Karpas-422 (cell line): Measurements from ENCODE around the gene EGFLAM. TPM values are rescaled to one million over a fixed set of nuclear protein-coding genes. Genes with fewer than 3 reads are reported as not detected.

Experiments
- DNase-seq: peaks from one replicate; pipeline ENCODE4 v3.0.0-alpha.2; 2015
- H2AFZ ChIP-seq: fragments of 200-600 bp; sonication (generic); 2 replicates; pipeline ENCODE4 v1.6.1; 2014; ENCODE audit warnings: antibody characterized with exemption, low read length, mixed read lengths
- H3K27ac ChIP-seq: fragments of 200-600 bp; sonication (generic); 2 replicates; pipeline ENCODE4 v1.5.1; 2014; ENCODE audit warnings: mild to moderate bottlenecking, low read length, moderate library complexity
- H3K27me3 ChIP-seq: fragments of 200-600 bp; sonication (generic); 2 replicates; pipeline ENCODE4 v1.6.1; 2014; ENCODE audit warnings: low read length, mixed read lengths
- H3K36me3 ChIP-seq: fragments of 200-600 bp; sonication (generic); 2 replicates; pipeline ENCODE4 v1.6.1; 2014; ENCODE audit warnings: low read length, mixed read lengths; ENCODE audit not compliant: insufficient read depth
- H3K4me1 ChIP-seq: fragments of 200-600 bp; sonication (generic); 2 replicates; pipeline ENCODE4 v1.6.1; 2014; ENCODE audit warnings: mild to moderate bottlenecking, low read length, mixed read lengths
- H3K4me2 ChIP-seq: fragments of 200-600 bp; sonication (generic); 2 replicates; pipeline ENCODE4 v1.6.1; 2014; ENCODE audit warnings: low read length, low read depth, mild to moderate bottlenecking; ENCODE audit not compliant: poor library complexity, severe bottlenecking
- H3K4me3 ChIP-seq: fragments of 200-600 bp; sonication (generic); 2 replicates; pipeline ENCODE4 v1.5.1; 2014; ENCODE audit warnings: mild to moderate bottlenecking, antibody characterized with exemption, low read length, mixed read lengths
- H3K79me2 ChIP-seq: fragments of 200-600 bp; sonication (generic); 2 replicates; pipeline ENCODE4 v1.6.1; 2014; ENCODE audit warnings: mild to moderate bottlenecking, low read length, mixed read lengths
- H3K9ac ChIP-seq: fragments of 200-600 bp; sonication (generic); 2 replicates; pipeline ENCODE4 v1.6.0; 2014; ENCODE audit warnings: low read length
- H3K9me2 ChIP-seq: fragments of 200-600 bp; sonication (generic), shearing (Covaris generic); replicated peaks from 2 replicates; pipeline ENCODE4 v1.6.0; 2014; ENCODE audit warnings: mild to moderate bottlenecking, low read length, moderate library complexity; ENCODE audit not compliant: insufficient read depth
- H3K9me3 ChIP-seq: fragments of 300-700, 200-600 bp; sonication (generic); 2 replicates; pipeline ENCODE4 v1.6.1; 2014; ENCODE audit warnings: low read length, mixed read lengths
- H4K20me1 ChIP-seq: fragments of 200-600 bp; sonication (generic); 2 replicates; pipeline ENCODE4 v1.6.1; 2014; ENCODE audit warnings: mild to moderate bottlenecking, antibody characterized with exemption, low read length, low read depth; ENCODE audit not compliant: insufficient read depth
- total RNA-seq: library from RNA; depleted of rRNA; stranded (reverse); fragments of >200 nt; shearing (Covaris generic); gene quantifications from 2 replicates; pipeline ENCODE4 v1.2.3, GENCODE V29; 2014; ENCODE audit warnings: low replicate concordance

The EGFLAM gene
- total RNA-seq, 1 experiment from 2014 or later, result not detected

- Histone ChIP-seq H3K4me3 (no peak overlapping the region), H3K9me3 (no peaks in the 10 kb centered on the region), H3K36me3 (no peaks in the 10 kb centered on the region), H3K27me3 (no peaks in the 10 kb centered on the region), H2AFZ (no peak overlapping the region), H3K27ac (no peak overlapping the region), H3K4me1 (no peaks in the 10 kb centered on the region), H3K9ac (no peak overlapping the region), H3K9me2 (no peaks in the 10 kb centered on the region), H4K20me1 (peaks cover 11% of the 10 kb centered on the region; the same call in 1 of the 2 replicates), H3K4me2 (no peak overlapping the region), H3K79me2 (no peaks in the 10 kb centered on the region)
- no peak for DNase-seq
Measured at GRCh38 chr5:38446029-38446522, 187.7 kb downstream of the EGFLAM start.

GRCh38 chr5:38447056-38447455 is 188.7 kb downstream of the EGFLAM start:
- no peaks in the 10 kb centered on the region for H3K79me2 ChIP-seq
- peaks cover 15% of the 10 kb centered on the region; the same call in 1 of the 2 replicates for H4K20me1 ChIP-seq
- no peak overlapping the region for H3K27ac ChIP-seq

GRCh38 chr5:38447786-38448185 is 189.4 kb downstream of the EGFLAM start:
- no peaks in the 10 kb centered on the region for H3K79me2 ChIP-seq
- H3K9me3 ChIP-seq, result no peaks in the 10 kb centered on the region
- no peaks in the 10 kb centered on the region for H3K27me3 ChIP-seq
- H3K27ac ChIP-seq, result no peak overlapping the region
- no peak overlapping the region for H3K4me3 ChIP-seq
- H2AFZ ChIP-seq, result no peak overlapping the region
- no peak overlapping the region for H3K9ac ChIP-seq
- H3K9me2 ChIP-seq, result no peaks in the 10 kb centered on the region
- DNase-seq, result no peak
- H4K20me1 ChIP-seq, result peaks cover 22% of the 10 kb centered on the region; the same call in 1 of the 2 replicates
- H3K4me1 ChIP-seq, result peaks cover 4% of the 10 kb centered on the region
- no peaks in the 10 kb centered on the region for H3K36me3 ChIP-seq
- no peak overlapping the region for H3K4me2 ChIP-seq

More at GRCh38 chr5:38447056-38447455, 188.7 kb downstream of the EGFLAM start:
- DNase-seq, result no peak
- no peak overlapping the region for H3K9ac ChIP-seq
- H3K9me3 ChIP-seq, result no peaks in the 10 kb centered on the region
- no peaks in the 10 kb centered on the region for H3K4me1 ChIP-seq
- H3K27me3 ChIP-seq, result no peaks in the 10 kb centered on the region
- no peaks in the 10 kb centered on the region for H3K36me3 ChIP-seq
- no peak overlapping the region for H3K4me2 ChIP-seq
- no peak overlapping the region for H3K4me3 ChIP-seq
- no peaks in the 10 kb centered on the region for H3K9me2 ChIP-seq
- no peak overlapping the region for H2AFZ ChIP-seq

GRCh38 chr5:38448568-38449350 is 190.4 kb downstream of the EGFLAM start:
- DNase-seq, result no peak
- no peak overlapping the region for H3K4me3 ChIP-seq
- H3K36me3 ChIP-seq, result no peaks in the 10 kb centered on the region
- H3K9ac ChIP-seq, result no peak overlapping the region
- H2AFZ ChIP-seq, result no peak overlapping the region
- no peaks in the 10 kb centered on the region for H3K9me3 ChIP-seq
- H3K4me2 ChIP-seq, result no peak overlapping the region
- H4K20me1 ChIP-seq, result peaks cover 28% of the 10 kb centered on the region; the same call in 1 of the 2 replicates
- H3K27ac ChIP-seq, result no peak overlapping the region
- H3K27me3 ChIP-seq, result no peaks in the 10 kb centered on the region
- H3K4me1 ChIP-seq, result peaks cover 14% of the 10 kb centered on the region
- H3K9me2 ChIP-seq, result no peaks in the 10 kb centered on the region
- H3K79me2 ChIP-seq, result no peaks in the 10 kb centered on the region

- no peaks in the 10 kb centered on the region for H3K27me3 ChIP-seq
Measured at GRCh38 chr5:38450627-38451026, 192.3 kb downstream of the EGFLAM start.

GRCh38 chr5:38451074-38451725 is 192.8 kb downstream of the EGFLAM start:
- H3K79me2 ChIP-seq, result no peaks in the 10 kb centered on the region
- no peak overlapping the region for H3K4me3 ChIP-seq
- H3K9me3 ChIP-seq, result no peaks in the 10 kb centered on the region
- H3K27ac ChIP-seq, result no peak overlapping the region
- H3K4me2 ChIP-seq, result no peak overlapping the region
- no peaks in the 10 kb centered on the region for H3K9me2 ChIP-seq
- DNase-seq, result no peak
- no peaks in the 10 kb centered on the region for H3K27me3 ChIP-seq
- no peaks in the 10 kb centered on the region for H3K36me3 ChIP-seq
- H4K20me1 ChIP-seq, result peaks cover 33% of the 10 kb centered on the region; the same call in 1 of the 2 replicates
- H3K9ac ChIP-seq, result no peak overlapping the region
- peaks cover 27% of the 10 kb centered on the region for H3K4me1 ChIP-seq
- H2AFZ ChIP-seq, result no peak overlapping the region

More at GRCh38 chr5:38450627-38451026, 192.3 kb downstream of the EGFLAM start:
- no peak overlapping the region for H3K27ac ChIP-seq
- no peaks in the 10 kb centered on the region for H3K9me2 ChIP-seq
- H3K4me1 ChIP-seq, result peaks cover 23% of the 10 kb centered on the region
- no peak overlapping the region for H3K9ac ChIP-seq
- H3K36me3 ChIP-seq, result no peaks in the 10 kb centered on the region
- no peak overlapping the region for H2AFZ ChIP-seq
- H3K4me3 ChIP-seq, result no peak overlapping the region
- no peaks in the 10 kb centered on the region for H3K9me3 ChIP-seq
- DNase-seq, result no peak
- H4K20me1 ChIP-seq, result peaks cover 33% of the 10 kb centered on the region; the same call in 1 of the 2 replicates
- H3K79me2 ChIP-seq, result no peaks in the 10 kb centered on the region
- H3K4me2 ChIP-seq, result no peak overlapping the region

- Histone ChIP-seq H3K27ac (no peak overlapping the region), H2AFZ (no peak overlapping the region), H3K79me2 (no peaks in the 10 kb centered on the region), H3K36me3 (no peaks in the 10 kb centered on the region), H3K9me2 (no peaks in the 10 kb centered on the region), H3K4me2 (no peak overlapping the region), H4K20me1 (peaks cover 35% of the 10 kb centered on the region; the same call in 1 of the 2 replicates), H3K27me3 (no peaks in the 10 kb centered on the region), H3K9ac (no peak overlapping the region), H3K4me1 (peaks cover 35% of the 10 kb centered on the region), H3K9me3 (no peaks in the 10 kb centered on the region), H3K4me3 (no peak overlapping the region)
- no peak for DNase-seq
Measured at GRCh38 chr5:38452201-38452600, 193.8 kb downstream of the EGFLAM start.

GRCh38 chr5:38453506-38453905 is 195.1 kb downstream of the EGFLAM start:
- Histone ChIP-seq H4K20me1 (peaks cover 35% of the 10 kb centered on the region; the same call in 1 of the 2 replicates), H3K36me3 (no peaks in the 10 kb centered on the region), H3K27me3 (no peaks in the 10 kb centered on the region), H3K4me1 (peaks cover 37% of the 10 kb centered on the region), H3K4me3 (no peak overlapping the region), H2AFZ (no peak overlapping the region), H3K9ac (no peak overlapping the region), H3K79me2 (no peaks in the 10 kb centered on the region), H3K9me3 (no peaks in the 10 kb centered on the region), H3K4me2 (peak overlapping the region; percentile 42), H3K9me2 (no peaks in the 10 kb centered on the region), H3K27ac (no peak overlapping the region)
- peak; percentile 90 for DNase-seq
